ENCODE results near the gene PEAR1. TPM values are rescaled to one million over a fixed set of nuclear protein-coding genes. Genes with fewer than 3 reads are reported as not detected.

Gene PEAR1
- total RNA-seq, 2 experiments from 2014 or later = not detected

DNA sequence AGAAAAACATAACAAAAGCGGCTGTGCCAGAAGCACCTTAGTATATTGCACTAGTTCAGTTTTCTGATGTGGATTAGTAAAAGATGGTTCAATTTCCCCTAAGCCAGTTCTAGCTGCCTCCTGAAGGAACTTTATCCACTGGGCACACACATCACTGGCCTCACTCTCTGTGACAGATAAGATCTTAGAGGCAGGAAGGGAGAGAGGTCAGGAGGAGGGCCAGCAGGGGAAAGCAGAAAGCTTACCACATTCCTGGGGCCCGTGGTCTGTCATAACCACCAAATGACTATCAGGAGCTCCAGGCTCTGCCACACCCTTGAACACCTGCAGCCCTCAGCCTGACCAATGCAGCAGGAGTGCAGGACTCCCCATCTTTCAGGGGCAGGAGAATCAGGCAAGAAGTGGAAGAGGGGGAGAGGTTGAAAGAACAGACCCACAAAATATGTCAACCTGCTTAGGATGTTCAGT lies 64.8 kb downstream of the PEAR1 start:
- Histone ChIP-seq H3K9me2 (ENCODE audit: insufficient read depth, low read length) (no peaks in the 10 kb centered on the region), H3K27ac (ENCODE audit: low read depth, low read length, poor library complexity, severe bottlenecking) (no peak overlapping the region), H3K4me1 (ENCODE audit: insufficient read depth, low read length, poor library complexity, severe bottlenecking) (peaks cover 4% of the 10 kb centered on the region), H4K20me1 (ENCODE audit: insufficient read depth, low read length) (no peaks in the 10 kb centered on the region), H3K9me3 (ENCODE audit: low read length) (no peaks in the 10 kb centered on the region), H3K79me2 (ENCODE audit: insufficient read depth, low read depth, low read length) (no peaks in the 10 kb centered on the region), H2AFZ (ENCODE audit: low read length) (no peak overlapping the region), H3K4me2 (ENCODE audit: low read length) (no peak overlapping the region), H3K4me3 (ENCODE audit: low read depth, low read length, poor library complexity, severe bottlenecking) (no peak overlapping the region), H3K36me3 (ENCODE audit: insufficient read depth, low read length) (no peaks in the 10 kb centered on the region)
- no peak for TF ChIP-seq CTCF (conservative IDR thresholded peaks at IDR 0.05; ENCODE audit: low read length)
- no peak for TF ChIP-seq EZH2phosphoT487 (IDR thresholded peaks at IDR 0.05; ENCODE audit: borderline replicate concordance, low read depth, low read length)
- ChIA-PET POLR2A (no interaction called here), CTCF (ENCODE audit: unreplicated experiment) (no interaction called here)
- no TSS peak for BruUV-seq (replicated peaks)
- no peak for DNase-seq (ENCODE audit: low spot score)
- intact Hi-C loops (cut with micrococcal nuclease; ENCODE audit: unreplicated experiment) = no loop called here

DNA sequence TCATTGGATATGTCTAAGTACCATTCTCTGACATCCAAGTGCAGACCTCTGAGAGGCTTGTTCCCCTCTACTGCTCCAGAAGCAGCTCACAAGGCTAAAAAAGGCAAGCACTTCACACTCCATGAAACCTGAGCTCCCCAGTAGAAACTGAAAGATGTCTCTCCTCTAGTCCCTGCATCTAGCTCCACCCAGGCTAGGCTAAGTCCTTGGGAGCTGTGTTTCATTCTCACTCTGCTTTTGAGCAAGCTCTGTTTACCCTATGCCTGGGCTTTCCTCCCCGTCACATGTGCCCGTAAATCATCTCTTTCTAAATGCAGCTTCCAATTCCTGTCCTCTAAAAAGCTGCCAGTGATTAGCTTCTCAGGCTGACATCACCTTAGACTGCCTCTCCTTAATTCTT lies 65.9 kb downstream of the PEAR1 start:
- no peak overlapping the region for H3K4me2 ChIP-seq (ENCODE audit: low read length)
- no peak overlapping the region for H2AFZ ChIP-seq (ENCODE audit: low read length)
- no peak overlapping the region for H3K27ac ChIP-seq (ENCODE audit: low read depth, low read length, poor library complexity, severe bottlenecking)
- CTCF ChIA-PET (ENCODE audit: unreplicated experiment) = no interaction called here
- no peaks in the 10 kb centered on the region for H3K79me2 ChIP-seq (ENCODE audit: insufficient read depth, low read depth, low read length)
- H3K4me1 ChIP-seq (ENCODE audit: insufficient read depth, low read length, poor library complexity, severe bottlenecking) = peaks cover 12% of the 10 kb centered on the region
- intact Hi-C loops (cut with micrococcal nuclease; ENCODE audit: unreplicated experiment) = no loop called here
- DNase-seq (ENCODE audit: low spot score) = no peak
- no peak for TF ChIP-seq EZH2phosphoT487 (IDR thresholded peaks at IDR 0.05; ENCODE audit: borderline replicate concordance, low read depth, low read length)
- no peak for TF ChIP-seq CTCF (conservative IDR thresholded peaks at IDR 0.05; ENCODE audit: low read length)
- no peaks in the 10 kb centered on the region for H4K20me1 ChIP-seq (ENCODE audit: insufficient read depth, low read length)
- no peaks in the 10 kb centered on the region for H3K9me3 ChIP-seq (ENCODE audit: low read length)
- BruUV-seq (replicated peaks) = no TSS peak
- POLR2A ChIA-PET = interaction anchor here (1.1 kb wide), 1 partner anchor 50 kb away, joined by 3 read pairs; no protein-coding TSS in a partner anchor
- H3K9me2 ChIP-seq (ENCODE audit: insufficient read depth, low read length) = no peaks in the 10 kb centered on the region
- no peaks in the 10 kb centered on the region for H3K36me3 ChIP-seq (ENCODE audit: insufficient read depth, low read length)
- H3K4me3 ChIP-seq (ENCODE audit: low read depth, low read length, poor library complexity, severe bottlenecking) = no peak overlapping the region

GRCh38 chr1:156959925-156960324 lies 66.4 kb downstream of the PEAR1 start:
- no peak overlapping the region for H3K4me3 ChIP-seq (ENCODE audit: low read depth, low read length, poor library complexity, severe bottlenecking)
- no peaks in the 10 kb centered on the region for H3K9me2 ChIP-seq (ENCODE audit: insufficient read depth, low read length)
- no peak overlapping the region for H2AFZ ChIP-seq (ENCODE audit: low read length)
- POLR2A ChIA-PET = interaction anchor here (1.1 kb wide), 2 partner anchors 11 to 50 kb away, joined by 3 read pairs; no protein-coding TSS in a partner anchor
- no peak for DNase-seq (ENCODE audit: low spot score)
- H3K4me2 ChIP-seq (ENCODE audit: low read length) = no peak overlapping the region
- H3K36me3 ChIP-seq (ENCODE audit: insufficient read depth, low read length) = no peaks in the 10 kb centered on the region
- H3K4me1 ChIP-seq (ENCODE audit: insufficient read depth, low read length, poor library complexity, severe bottlenecking) = peaks cover 12% of the 10 kb centered on the region
- no peaks in the 10 kb centered on the region for H3K79me2 ChIP-seq (ENCODE audit: insufficient read depth, low read depth, low read length)
- no peak for TF ChIP-seq CTCF (conservative IDR thresholded peaks at IDR 0.05; ENCODE audit: low read length)
- no peak for TF ChIP-seq EZH2phosphoT487 (IDR thresholded peaks at IDR 0.05; ENCODE audit: borderline replicate concordance, low read depth, low read length)
- H3K9me3 ChIP-seq (ENCODE audit: low read length) = no peaks in the 10 kb centered on the region
- CTCF ChIA-PET (ENCODE audit: unreplicated experiment) = no interaction called here
- intact Hi-C loops (cut with micrococcal nuclease; ENCODE audit: unreplicated experiment) = loop anchor here (2.0 kb wide), 1 partner anchor 69 kb away; no protein-coding TSS in a partner anchor
- BruUV-seq (replicated peaks) = no TSS peak
- no peaks in the 10 kb centered on the region for H4K20me1 ChIP-seq (ENCODE audit: insufficient read depth, low read length)
- no peak overlapping the region for H3K27ac ChIP-seq (ENCODE audit: low read depth, low read length, poor library complexity, severe bottlenecking)
